Right lobe of liver (tissue), 6 donors: Measurements from ENCODE around the gene KLF13. TPM values are rescaled to one million over a fixed set of nuclear protein-coding genes. Genes with fewer than 3 reads are reported as not detected.

Experiments
- ATAC-seq, 4 donors: fragments of 200-7000 bp; cut with Tn5 transposase; one replicate each; pipeline ENCODE4 v1.9.1; 2020; ENCODE audit warnings: mild to moderate bottlenecking in 4 of 4, moderate library complexity in 4 of 4
- DNase-seq, 3 donors: peaks; one replicate each; pipeline ENCODE4 v3.0.0-alpha.2; 2020
- H3K27ac ChIP-seq, 3 donors: fragments of 200-600 bp; one replicate each; pipeline ENCODE4 v1.8.0; 2022
- H3K27me3 ChIP-seq, 2 donors: fragments of 200-600 bp; one replicate each; pipeline ENCODE4 v1.8.0; 2022
- H3K36me3 ChIP-seq, 4 donors: fragments of 200-600 bp; sonication (generic) in 1 of 4; one replicate each; pipeline versions ENCODE4 v1.5.1 to v1.8.0; 2017 to 2022; ENCODE audit warnings: control low read depth in 1 of 4
- H3K4me1 ChIP-seq, 4 donors: fragments of 200-600 bp; sonication (generic) in 1 of 4; one replicate each; pipeline versions ENCODE4 v1.5.1 to v1.8.0; 2017 to 2022; ENCODE audit warnings: control low read depth in 1 of 4
- H3K4me3 ChIP-seq, 3 donors: fragments of 200-600 bp; one replicate each; pipeline ENCODE4 v1.8.0; 2022
- H3K9me3 ChIP-seq, 4 donors: fragments of 200-600 bp; sonication (generic) in 1 of 4; one replicate each; pipeline versions ENCODE4 v1.5.1 to v1.8.0; 2017 to 2022; ENCODE audit warnings: control low read depth in 1 of 4
- POLR2A ChIP-seq: fragments of 450-650 bp; IDR thresholded peaks from one replicate; pipeline ENCODE4 v1.6.1; 2017; ENCODE audit warnings: antibody characterized with exemption, mild to moderate bottlenecking
- WGBS: methylation state at CpG from one replicate; pipeline ENCODE4 v1.1.6; 2018; ENCODE audit warnings: low coverage, low lambda C conversion rate; ENCODE audit not compliant: insufficient coverage; ENCODE audit errors: missing lambda C conversion rate; 5-methylcytosine and 5-hydroxymethylcytosine counted together
- intact Hi-C, 2 donors: fragments of 100-400 bp; cut with DNase I; formaldehyde crosslinking; loops; one replicate each; pipeline versions ENCODE4 v1.11.2 to v1.14.1; 2022
- total RNA-seq, 6 experiments: library from RNA; depleted of rRNA in 2 of 6; stranded (reverse); fragments of >200 nt in 2 of 6; fragmentation: NEBNext Ultra II Directional in 3 of 6; extraction: Animal tissue kit (Norgen Biotek cat#: 25700) in 3 of 6; gene quantifications; one replicate each; pipeline versions ENCODE4 v1.1.0 to v1.2.4, GENCODE V29; 2016 to 2023
- TF ChIP-seq, protein P1 (sequence below), 4 donors: fragments of 200-600 bp in 3 of 4; fragments of 450-650 bp in 1 of 4; IDR thresholded peaks; one replicate each; pipeline versions ENCODE4 v1.5.1 to v1.8.0; 2016 to 2022; ENCODE audit warnings: antibody characterized with exemption in 4 of 4, mild to moderate bottlenecking in 2 of 4
- donor health status: DM: no; HTN: yes; CAD: no.
- donor health status: DM: no; HTN: no; CAD: no.
- donor health status: DM: no; HTN: no; CAD: no.
- donor health status: DM: no; HTN: yes; CAD: no.
- donor health status: DM: no; HTN: yes; CAD: no.

Gene KLF13
- total RNA-seq, 6 experiments from 2014 or later: 22.7 to 66.2 (median 28.5) TPM

DNA sequence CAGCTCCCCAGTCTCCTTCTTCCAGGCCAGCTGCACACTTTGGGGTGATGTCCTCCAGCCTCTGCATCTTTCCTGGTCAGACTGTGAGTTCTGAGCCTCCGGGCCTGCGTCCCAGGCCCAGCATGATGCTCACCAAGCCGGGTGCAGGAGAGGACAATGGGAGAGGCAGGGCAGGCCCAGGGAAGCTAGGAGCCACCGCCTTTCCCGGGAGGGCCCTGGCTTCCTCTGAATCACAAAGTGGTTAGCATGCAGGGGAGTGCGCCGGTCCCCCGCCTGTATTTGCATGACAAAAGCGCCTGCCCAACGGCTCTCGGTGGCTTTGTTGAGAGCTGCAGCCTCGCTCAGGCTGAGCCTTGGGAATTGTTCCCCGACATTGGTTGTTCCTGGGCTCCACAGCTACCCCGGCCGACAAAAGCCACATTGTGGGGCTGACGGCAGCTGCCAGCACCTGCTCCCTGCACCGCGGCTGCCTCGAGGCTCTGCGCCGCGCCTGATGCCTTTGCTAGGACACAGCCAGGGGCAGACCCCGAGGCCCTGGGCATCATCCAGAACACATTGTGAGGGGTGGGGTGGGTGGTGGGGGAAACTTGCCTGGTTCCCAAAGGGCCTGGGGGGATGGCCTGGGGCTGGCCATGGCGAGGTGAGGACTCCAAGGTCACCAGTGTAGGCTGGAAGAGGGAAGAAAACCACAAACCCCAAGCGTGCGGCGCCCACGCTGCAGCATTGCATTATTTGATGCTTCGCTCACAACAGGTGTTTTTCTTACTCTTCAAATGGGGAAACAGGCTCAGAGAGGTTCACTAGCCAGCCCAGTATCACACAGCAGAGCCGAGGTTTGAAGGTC, 20.0 kb upstream of the KLF13 start:
- 90% methylated on average over 5 of the region's 30 CpGs for WGBS
- Histone ChIP-seq H3K27ac (no peak overlapping the region), H3K36me3 (no peaks in the 10 kb centered on the region), H3K4me3 (no peak overlapping the region), H3K27me3 (no peaks in the 10 kb centered on the region), H3K4me1 (peaks cover 0 to 27% (median 13%) of the 10 kb centered on the region in 4 donors), H3K9me3 (no peaks in the 10 kb centered on the region)
- intact Hi-C loops: no loop called here
- ATAC-seq (no peak), DNase-seq (peak in 1 of 3 donors; percentile 18)
- no peak for TF ChIP-seq POLR2A
- TF ChIP-seq, protein P1, sequence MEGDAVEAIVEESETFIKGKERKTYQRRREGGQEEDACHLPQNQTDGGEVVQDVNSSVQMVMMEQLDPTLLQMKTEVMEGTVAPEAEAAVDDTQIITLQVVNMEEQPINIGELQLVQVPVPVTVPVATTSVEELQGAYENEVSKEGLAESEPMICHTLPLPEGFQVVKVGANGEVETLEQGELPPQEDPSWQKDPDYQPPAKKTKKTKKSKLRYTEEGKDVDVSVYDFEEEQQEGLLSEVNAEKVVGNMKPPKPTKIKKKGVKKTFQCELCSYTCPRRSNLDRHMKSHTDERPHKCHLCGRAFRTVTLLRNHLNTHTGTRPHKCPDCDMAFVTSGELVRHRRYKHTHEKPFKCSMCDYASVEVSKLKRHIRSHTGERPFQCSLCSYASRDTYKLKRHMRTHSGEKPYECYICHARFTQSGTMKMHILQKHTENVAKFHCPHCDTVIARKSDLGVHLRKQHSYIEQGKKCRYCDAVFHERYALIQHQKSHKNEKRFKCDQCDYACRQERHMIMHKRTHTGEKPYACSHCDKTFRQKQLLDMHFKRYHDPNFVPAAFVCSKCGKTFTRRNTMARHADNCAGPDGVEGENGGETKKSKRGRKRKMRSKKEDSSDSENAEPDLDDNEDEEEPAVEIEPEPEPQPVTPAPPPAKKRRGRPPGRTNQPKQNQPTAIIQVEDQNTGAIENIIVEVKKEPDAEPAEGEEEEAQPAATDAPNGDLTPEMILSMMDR (IDR thresholded peaks at IDR 0.05): no peak

DNA sequence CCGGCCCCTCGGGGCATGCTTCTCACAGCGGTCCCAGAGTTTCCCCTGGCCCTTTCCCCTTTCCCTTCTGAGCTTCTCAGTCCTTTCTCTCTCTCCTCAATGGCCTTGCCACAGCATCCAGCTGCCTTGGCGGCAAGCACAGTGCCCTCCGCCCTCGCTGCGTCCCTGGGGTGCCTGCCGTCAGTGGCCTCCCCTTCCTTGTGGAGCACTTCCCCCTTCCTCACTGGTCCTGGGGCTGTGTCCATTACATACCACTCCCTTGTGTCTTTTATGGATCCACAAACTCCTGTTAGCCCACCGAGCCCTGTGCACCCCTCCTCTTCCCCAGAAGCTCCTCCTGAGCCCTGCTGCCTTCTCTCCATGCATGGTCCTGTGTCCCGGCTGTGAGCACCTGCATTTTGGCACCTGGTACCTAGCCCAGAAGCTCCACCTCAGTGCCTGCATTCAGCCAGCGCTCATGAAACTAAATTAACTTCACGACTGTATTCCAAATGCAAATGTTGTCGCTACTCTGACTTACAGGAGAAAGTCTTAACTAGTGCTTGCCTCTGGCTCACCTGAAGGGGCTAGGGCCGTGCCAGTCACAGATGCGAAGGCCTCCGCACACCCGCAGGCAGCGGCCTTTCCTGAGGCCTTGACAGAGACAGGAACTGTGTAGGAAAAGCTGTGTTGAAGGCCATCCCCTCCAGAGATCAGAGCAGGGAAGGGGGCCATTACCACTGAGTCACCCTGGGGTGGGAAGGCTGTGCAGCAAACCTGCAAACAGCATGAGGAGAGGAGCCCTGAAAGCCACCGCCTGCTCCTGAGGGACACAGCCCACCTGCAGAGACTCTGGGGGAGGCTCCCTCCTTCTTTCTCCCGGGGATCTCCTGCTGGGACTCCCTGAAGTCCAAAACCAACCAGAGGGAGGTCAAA, 19.1 kb upstream of the KLF13 start:
- H3K4me3 ChIP-seq: no peak overlapping the region
- TF ChIP-seq, protein P1 (IDR thresholded peaks at IDR 0.05): no peak
- TF ChIP-seq POLR2A: no peak
- WGBS: 79% methylated on average over 14 of the region's 20 CpGs
- no peaks in the 10 kb centered on the region for H3K9me3 ChIP-seq
- peaks cover 0 to 26% (median 12%) of the 10 kb centered on the region in 4 donors for H3K4me1 ChIP-seq
- DNase-seq (peak in 1 of 3 donors; percentile 38), ATAC-seq (no peak)
- intact Hi-C loops: no loop called here
- no peaks in the 10 kb centered on the region for H3K36me3 ChIP-seq
- H3K27me3 ChIP-seq: no peaks in the 10 kb centered on the region
- no peak overlapping the region for H3K27ac ChIP-seq

DNA sequence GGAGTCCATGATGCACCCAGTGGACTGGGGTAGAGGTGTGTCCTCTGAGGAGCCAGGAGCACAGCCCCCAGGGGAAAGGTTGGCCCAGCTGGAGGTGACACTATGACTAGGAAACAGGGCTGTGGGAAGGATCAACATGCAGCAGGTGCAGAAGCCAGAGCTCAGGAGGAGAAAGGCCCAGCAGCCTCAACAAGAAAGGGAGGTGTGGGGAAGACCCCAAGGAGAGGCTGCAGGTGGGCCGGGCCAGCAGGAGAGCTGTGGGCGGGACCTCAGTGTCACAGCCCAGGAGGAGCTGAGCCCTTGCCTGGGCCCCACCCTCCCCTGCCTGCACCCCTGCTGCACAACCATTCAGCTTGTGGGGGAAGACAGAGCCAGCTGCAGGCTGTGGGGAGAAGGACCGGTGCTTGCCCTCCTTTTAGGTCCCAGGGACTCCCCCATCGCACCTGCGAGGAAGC, 18.4 kb upstream of the KLF13 start:
- no peak for ATAC-seq
- Histone ChIP-seq H3K36me3 (no peaks in the 10 kb centered on the region), H3K9me3 (no peaks in the 10 kb centered on the region), H3K4me3 (no peak overlapping the region), H3K27me3 (no peaks in the 10 kb centered on the region), H3K27ac (no peak overlapping the region), H3K4me1 (peaks cover 0 to 19% (median 8%) of the 10 kb centered on the region in 4 donors)
- intact Hi-C loops: no loop called here
- no CpG with 5 or more reads among the region's 5 CpGs for WGBS
- TF ChIP-seq POLR2A: no peak
- TF ChIP-seq, protein P1 (IDR thresholded peaks at IDR 0.05): no peak
- peak in 1 of 3 donors; percentile 40 for DNase-seq

DNA sequence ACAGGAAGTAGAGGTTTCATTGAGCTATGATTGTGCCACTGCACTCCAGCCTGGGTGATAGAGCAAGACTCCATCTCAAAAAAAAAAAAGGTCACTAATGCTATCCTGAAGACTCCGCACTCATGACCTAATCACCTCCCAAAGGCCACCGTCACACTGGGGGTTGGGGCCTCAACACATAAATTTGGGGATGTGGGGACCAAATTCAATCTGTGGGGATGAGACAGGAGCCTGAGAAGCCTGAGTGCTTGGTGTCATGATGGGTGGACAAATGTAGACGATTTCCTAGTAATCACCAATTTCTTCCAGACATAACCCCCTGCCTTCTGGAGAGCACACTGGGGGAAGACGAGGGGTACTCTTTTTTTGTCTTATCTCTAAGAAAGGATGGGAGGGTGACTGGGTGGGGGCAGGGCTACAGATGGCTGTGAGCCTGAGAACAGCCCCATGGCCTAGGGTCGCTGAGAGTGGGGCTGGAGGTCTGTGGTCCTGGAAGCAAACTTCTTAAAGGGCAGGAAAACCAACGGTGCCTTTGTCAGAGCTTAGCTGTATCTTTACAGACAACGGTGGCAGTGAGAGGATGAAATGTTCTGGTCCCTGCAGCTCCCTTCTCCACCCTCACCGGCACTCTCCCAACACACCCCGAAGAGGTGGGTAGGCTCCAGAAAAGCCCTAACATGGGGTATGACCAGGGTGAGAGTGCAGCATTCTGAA, 16.6 kb upstream of the KLF13 start:
- H3K36me3 ChIP-seq: no peaks in the 10 kb centered on the region
- ATAC-seq (no peak), DNase-seq (peak in 1 of 3 donors; percentile 37)
- WGBS: 70% methylated on average over 8 of the region's 9 CpGs
- intact Hi-C loops: no loop called here
- no peak overlapping the region for H3K27ac ChIP-seq
- peaks cover 0 to 7% (median 0%) of the 10 kb centered on the region in 4 donors for H3K9me3 ChIP-seq
- no peaks in the 10 kb centered on the region for H3K27me3 ChIP-seq
- peaks cover 0 to under 1% (median 0%) of the 10 kb centered on the region in 4 donors for H3K4me1 ChIP-seq
- no peak overlapping the region for H3K4me3 ChIP-seq
- TF ChIP-seq, protein P1 (IDR thresholded peaks at IDR 0.05): no peak
- no peak for TF ChIP-seq POLR2A
